Measurements from ENCODE around the gene ARL17B. TPM values are rescaled to one million over a fixed set of nuclear protein-coding genes. Genes with fewer than 3 reads are reported as not detected.
"Not testable (repeated sequence)": the region's sequence is repeated elsewhere in the genome, so short reads cannot be mapped to it uniquely, and the experiment has no call there.

Gene ARL17B
- total RNA-seq, 2 experiments from 2014 or later = 22.0 to 23.9 TPM

GRCh38 chr17:46393702-46394101 is 32.1 kb upstream of the ARL17B start:
- H3K4me1 ChIP-seq (ENCODE audit: insufficient read depth, low read length); H3K27me3 Mint-ChIP-seq; ATAC-seq (ENCODE audit: poor library complexity); H3K27ac ChIP-seq (ENCODE audit: low read depth in 1 of 2, low read length in 2 of 2); H3K27me3 ChIP-seq (ENCODE audit: control insufficient read depth in 1 of 2, insufficient read depth in 2 of 2, low read length in 2 of 2); intact Hi-C loops (cut with DNase I, micrococcal nuclease); POLR2A ChIA-PET; H3K9me3 Mint-ChIP-seq; H3K4me3 Mint-ChIP-seq; H3K4me3 ChIP-seq (ENCODE audit: low read length); H3K27ac Mint-ChIP-seq; H3K9me3 ChIP-seq (ENCODE audit: control insufficient read depth in 1 of 2, insufficient read depth in 1 of 2, low read length in 2 of 2); H3K4me1 Mint-ChIP-seq (ENCODE audit: low read depth); DNase-seq; H3K36me3 ChIP-seq (ENCODE audit: insufficient read depth, low read length); H3K36me3 Mint-ChIP-seq (ENCODE audit: low read depth); CTCF ChIA-PET: not testable (repeated sequence)

GRCh38 chr17:46385491-46385890 is 23.9 kb upstream of the ARL17B start:
- H3K4me1 ChIP-seq (ENCODE audit: insufficient read depth, low read length); H3K4me3 ChIP-seq (ENCODE audit: low read length); H3K27me3 Mint-ChIP-seq; ATAC-seq (ENCODE audit: poor library complexity); H3K36me3 Mint-ChIP-seq (ENCODE audit: low read depth); POLR2A ChIA-PET; H3K9me3 ChIP-seq (ENCODE audit: control insufficient read depth in 1 of 2, insufficient read depth in 1 of 2, low read length in 2 of 2); H3K27ac ChIP-seq (ENCODE audit: low read depth in 1 of 2, low read length in 2 of 2); H3K9me3 Mint-ChIP-seq; H3K27ac Mint-ChIP-seq; H3K4me1 Mint-ChIP-seq (ENCODE audit: low read depth); H3K4me3 Mint-ChIP-seq; H3K36me3 ChIP-seq (ENCODE audit: insufficient read depth, low read length); intact Hi-C loops (cut with DNase I, micrococcal nuclease); DNase-seq; CTCF ChIA-PET; H3K27me3 ChIP-seq (ENCODE audit: control insufficient read depth in 1 of 2, insufficient read depth in 2 of 2, low read length in 2 of 2): not testable (repeated sequence)

GRCh38 chr17:46383118-46383517 is 21.6 kb upstream of the ARL17B start:
- CTCF ChIA-PET; H3K4me3 Mint-ChIP-seq; H3K4me3 ChIP-seq (ENCODE audit: low read length); H3K4me1 Mint-ChIP-seq (ENCODE audit: low read depth); H3K9me3 ChIP-seq (ENCODE audit: control insufficient read depth in 1 of 2, insufficient read depth in 1 of 2, low read length in 2 of 2); H3K27me3 ChIP-seq (ENCODE audit: control insufficient read depth in 1 of 2, insufficient read depth in 2 of 2, low read length in 2 of 2); DNase-seq; H3K9me3 Mint-ChIP-seq; ATAC-seq (ENCODE audit: poor library complexity); H3K36me3 ChIP-seq (ENCODE audit: insufficient read depth, low read length); POLR2A ChIA-PET; intact Hi-C loops (cut with DNase I, micrococcal nuclease); H3K4me1 ChIP-seq (ENCODE audit: insufficient read depth, low read length); H3K27ac Mint-ChIP-seq; H3K27me3 Mint-ChIP-seq; H3K36me3 Mint-ChIP-seq (ENCODE audit: low read depth); H3K27ac ChIP-seq (ENCODE audit: low read depth in 1 of 2, low read length in 2 of 2): not testable (repeated sequence)

GRCh38 chr17:46373418-46373817 is 11.9 kb upstream of the ARL17B start:
- H3K27ac Mint-ChIP-seq, H3K4me3 Mint-ChIP-seq: not testable (repeated sequence)

GRCh38 chr17:46372236-46373229 is 11.0 kb upstream of the ARL17B start:
- H3K36me3 Mint-ChIP-seq (ENCODE audit: low read depth); H3K4me1 ChIP-seq (ENCODE audit: insufficient read depth, low read length); CTCF ChIA-PET; H3K27ac ChIP-seq (ENCODE audit: low read depth in 1 of 2, low read length in 2 of 2); intact Hi-C loops (cut with DNase I, micrococcal nuclease); H3K4me3 ChIP-seq (ENCODE audit: low read length); H3K36me3 ChIP-seq (ENCODE audit: insufficient read depth, low read length); DNase-seq; H3K27ac Mint-ChIP-seq; H3K9me3 Mint-ChIP-seq; H3K4me3 Mint-ChIP-seq; H3K4me1 Mint-ChIP-seq (ENCODE audit: low read depth); H3K9me3 ChIP-seq (ENCODE audit: control insufficient read depth in 1 of 2, insufficient read depth in 1 of 2, low read length in 2 of 2); H3K27me3 Mint-ChIP-seq; H3K27me3 ChIP-seq (ENCODE audit: control insufficient read depth in 1 of 2, insufficient read depth in 2 of 2, low read length in 2 of 2); POLR2A ChIA-PET: not testable (repeated sequence)
- ATAC-seq (ENCODE audit: poor library complexity) = peak; percentile 84

More at GRCh38 chr17:46373418-46373817, 11.9 kb upstream of the ARL17B start:
- intact Hi-C loops (cut with DNase I, micrococcal nuclease); H3K4me3 ChIP-seq (ENCODE audit: low read length); H3K9me3 Mint-ChIP-seq; H3K36me3 Mint-ChIP-seq (ENCODE audit: low read depth); H3K9me3 ChIP-seq (ENCODE audit: control insufficient read depth in 1 of 2, insufficient read depth in 1 of 2, low read length in 2 of 2); H3K4me1 ChIP-seq (ENCODE audit: insufficient read depth, low read length); DNase-seq; H3K27me3 Mint-ChIP-seq; POLR2A ChIA-PET; H3K27ac ChIP-seq (ENCODE audit: low read depth in 1 of 2, low read length in 2 of 2); CTCF ChIA-PET; H3K4me1 Mint-ChIP-seq (ENCODE audit: low read depth); H3K36me3 ChIP-seq (ENCODE audit: insufficient read depth, low read length); H3K27me3 ChIP-seq (ENCODE audit: control insufficient read depth in 1 of 2, insufficient read depth in 2 of 2, low read length in 2 of 2): not testable (repeated sequence)
- ATAC-seq (ENCODE audit: poor library complexity) = peak; percentile 66

- DNase-seq; H3K4me1 Mint-ChIP-seq (ENCODE audit: low read depth); CTCF ChIA-PET; H3K4me3 Mint-ChIP-seq; H3K27me3 ChIP-seq (ENCODE audit: control insufficient read depth in 1 of 2, insufficient read depth in 2 of 2, low read length in 2 of 2); ATAC-seq (ENCODE audit: poor library complexity); intact Hi-C loops (cut with DNase I, micrococcal nuclease); H3K36me3 Mint-ChIP-seq (ENCODE audit: low read depth); H3K36me3 ChIP-seq (ENCODE audit: insufficient read depth, low read length); POLR2A ChIA-PET; H3K4me3 ChIP-seq (ENCODE audit: low read length); H3K4me1 ChIP-seq (ENCODE audit: insufficient read depth, low read length); H3K9me3 ChIP-seq (ENCODE audit: control insufficient read depth in 1 of 2, insufficient read depth in 1 of 2, low read length in 2 of 2); H3K27ac Mint-ChIP-seq; H3K27me3 Mint-ChIP-seq; H3K27ac ChIP-seq (ENCODE audit: low read depth in 1 of 2, low read length in 2 of 2); H3K9me3 Mint-ChIP-seq: not testable (repeated sequence)
These were observed 6.0 kb upstream of the ARL17B start for GRCh38 chr17:46367520-46367919.

- H3K27me3 ChIP-seq (ENCODE audit: control insufficient read depth in 1 of 2, insufficient read depth in 2 of 2, low read length in 2 of 2); H3K27me3 Mint-ChIP-seq; H3K4me1 ChIP-seq (ENCODE audit: insufficient read depth, low read length); H3K36me3 Mint-ChIP-seq (ENCODE audit: low read depth); DNase-seq; H3K9me3 ChIP-seq (ENCODE audit: control insufficient read depth in 1 of 2, insufficient read depth in 1 of 2, low read length in 2 of 2); POLR2A ChIA-PET; intact Hi-C loops (cut with DNase I, micrococcal nuclease); H3K27ac ChIP-seq (ENCODE audit: low read depth in 1 of 2, low read length in 2 of 2); H3K4me1 Mint-ChIP-seq (ENCODE audit: low read depth); H3K36me3 ChIP-seq (ENCODE audit: insufficient read depth, low read length); H3K4me3 Mint-ChIP-seq; H3K9me3 Mint-ChIP-seq; CTCF ChIA-PET; H3K27ac Mint-ChIP-seq: not testable (repeated sequence)
- peak overlapping the region; percentile 28 for H3K4me3 ChIP-seq (ENCODE audit: low read length)
- ATAC-seq (ENCODE audit: poor library complexity) = peak; percentile 63
These were observed 326 bp downstream of the ARL17B start for GRCh38 chr17:46361145-46361735.

Data from CD4-positive, alpha-beta T cell (primary cell).